ENCODE results near the gene OSM. TPM values are rescaled to one million over a fixed set of nuclear protein-coding genes. Genes with fewer than 3 reads are reported as not detected.
A peak's percentile ranks its signal among the peaks of the same experiment; 100 is the strongest.

OSM gene
- total RNA-seq, 1 experiment from 2014 or later = not detected

DNA sequence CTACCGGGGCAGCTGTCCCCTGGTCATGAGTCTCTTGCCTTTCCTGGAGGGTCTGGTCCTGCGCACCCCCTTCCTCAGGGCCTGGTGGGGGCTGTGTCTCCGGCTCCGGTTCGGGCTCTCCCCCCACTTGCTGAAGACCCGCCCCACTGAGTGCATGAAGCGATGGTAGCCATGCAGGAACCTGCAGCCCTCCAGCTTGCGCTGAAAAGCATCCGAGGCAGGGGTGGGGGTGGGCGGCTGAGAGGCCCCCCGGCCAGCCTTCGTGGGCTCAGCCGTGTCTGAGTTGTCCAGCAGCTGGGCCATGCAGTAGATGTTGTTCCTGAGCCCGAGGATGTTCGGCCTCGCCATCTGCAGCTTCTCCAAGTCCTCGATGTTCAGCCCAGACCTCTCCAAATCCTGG, 2.8 kb downstream of the OSM start:
- no peak for ATAC-seq
- Histone ChIP-seq H3K27ac (ENCODE audit: low read length) (no peak overlapping the region), H3K4me1 (ENCODE audit: control insufficient read depth, insufficient read depth, low read length) (peaks cover 5% of the 10 kb centered on the region), H3K27me3 (ENCODE audit: control insufficient read depth, insufficient read depth, low read length) (no peaks in the 10 kb centered on the region), H3K4me3 (ENCODE audit: low read depth in 2 of 2, low read length in 2 of 2) (no peak overlapping the region), H3K9me3 (ENCODE audit: control insufficient read depth, insufficient read depth, low read depth, low read length) (no peaks in the 10 kb centered on the region), H3K36me3 (ENCODE audit: control insufficient read depth, insufficient read depth, low read length) (no peaks in the 10 kb centered on the region)
- CTCF ChIA-PET = interaction anchor here (1.2 kb wide), 1 partner anchor 24 kb away, joined by 4 read pairs; no protein-coding TSS in a partner anchor
- in situ Hi-C loops (cut with HindIII; ENCODE audit: low pct_unique_long_range_greater_than_20kb, low sequenced_read_pairs) = no loop called here
- POLR2A ChIA-PET = no interaction called here
- BruUV-seq (replicated peaks) = no TSS peak
- TF ChIP-seq, protein P1, sequence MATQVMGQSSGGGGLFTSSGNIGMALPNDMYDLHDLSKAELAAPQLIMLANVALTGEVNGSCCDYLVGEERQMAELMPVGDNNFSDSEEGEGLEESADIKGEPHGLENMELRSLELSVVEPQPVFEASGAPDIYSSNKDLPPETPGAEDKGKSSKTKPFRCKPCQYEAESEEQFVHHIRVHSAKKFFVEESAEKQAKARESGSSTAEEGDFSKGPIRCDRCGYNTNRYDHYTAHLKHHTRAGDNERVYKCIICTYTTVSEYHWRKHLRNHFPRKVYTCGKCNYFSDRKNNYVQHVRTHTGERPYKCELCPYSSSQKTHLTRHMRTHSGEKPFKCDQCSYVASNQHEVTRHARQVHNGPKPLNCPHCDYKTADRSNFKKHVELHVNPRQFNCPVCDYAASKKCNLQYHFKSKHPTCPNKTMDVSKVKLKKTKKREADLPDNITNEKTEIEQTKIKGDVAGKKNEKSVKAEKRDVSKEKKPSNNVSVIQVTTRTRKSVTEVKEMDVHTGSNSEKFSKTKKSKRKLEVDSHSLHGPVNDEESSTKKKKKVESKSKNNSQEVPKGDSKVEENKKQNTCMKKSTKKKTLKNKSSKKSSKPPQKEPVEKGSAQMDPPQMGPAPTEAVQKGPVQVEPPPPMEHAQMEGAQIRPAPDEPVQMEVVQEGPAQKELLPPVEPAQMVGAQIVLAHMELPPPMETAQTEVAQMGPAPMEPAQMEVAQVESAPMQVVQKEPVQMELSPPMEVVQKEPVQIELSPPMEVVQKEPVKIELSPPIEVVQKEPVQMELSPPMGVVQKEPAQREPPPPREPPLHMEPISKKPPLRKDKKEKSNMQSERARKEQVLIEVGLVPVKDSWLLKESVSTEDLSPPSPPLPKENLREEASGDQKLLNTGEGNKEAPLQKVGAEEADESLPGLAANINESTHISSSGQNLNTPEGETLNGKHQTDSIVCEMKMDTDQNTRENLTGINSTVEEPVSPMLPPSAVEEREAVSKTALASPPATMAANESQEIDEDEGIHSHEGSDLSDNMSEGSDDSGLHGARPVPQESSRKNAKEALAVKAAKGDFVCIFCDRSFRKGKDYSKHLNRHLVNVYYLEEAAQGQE (IDR thresholded peaks at IDR 0.05; ENCODE audit: insufficient read depth in 1 of 2, low read depth in 2 of 2, low read length in 1 of 2) = no peak
- TF ChIP-seq POLR2AphosphoS5 (IDR thresholded peaks at IDR 0.05; ENCODE audit: low read depth, low read length) (no peak), SIN3A (IDR thresholded peaks at IDR 0.05; ENCODE audit: borderline replicate concordance, insufficient read depth, low read depth, low read length) (no peak), TCF7L2 (IDR thresholded peaks at IDR 0.05; ENCODE audit: low read depth, low read length) (no peak)
- TF ChIP-seq, protein P2, sequence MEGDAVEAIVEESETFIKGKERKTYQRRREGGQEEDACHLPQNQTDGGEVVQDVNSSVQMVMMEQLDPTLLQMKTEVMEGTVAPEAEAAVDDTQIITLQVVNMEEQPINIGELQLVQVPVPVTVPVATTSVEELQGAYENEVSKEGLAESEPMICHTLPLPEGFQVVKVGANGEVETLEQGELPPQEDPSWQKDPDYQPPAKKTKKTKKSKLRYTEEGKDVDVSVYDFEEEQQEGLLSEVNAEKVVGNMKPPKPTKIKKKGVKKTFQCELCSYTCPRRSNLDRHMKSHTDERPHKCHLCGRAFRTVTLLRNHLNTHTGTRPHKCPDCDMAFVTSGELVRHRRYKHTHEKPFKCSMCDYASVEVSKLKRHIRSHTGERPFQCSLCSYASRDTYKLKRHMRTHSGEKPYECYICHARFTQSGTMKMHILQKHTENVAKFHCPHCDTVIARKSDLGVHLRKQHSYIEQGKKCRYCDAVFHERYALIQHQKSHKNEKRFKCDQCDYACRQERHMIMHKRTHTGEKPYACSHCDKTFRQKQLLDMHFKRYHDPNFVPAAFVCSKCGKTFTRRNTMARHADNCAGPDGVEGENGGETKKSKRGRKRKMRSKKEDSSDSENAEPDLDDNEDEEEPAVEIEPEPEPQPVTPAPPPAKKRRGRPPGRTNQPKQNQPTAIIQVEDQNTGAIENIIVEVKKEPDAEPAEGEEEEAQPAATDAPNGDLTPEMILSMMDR (IDR thresholded peaks at IDR 0.05) = no peak
- intact Hi-C loops (cut with micrococcal nuclease; ENCODE audit: unreplicated experiment) = no loop called here
- DNase-seq (ENCODE audit: low read depth, low spot score) = no peak

DNA sequence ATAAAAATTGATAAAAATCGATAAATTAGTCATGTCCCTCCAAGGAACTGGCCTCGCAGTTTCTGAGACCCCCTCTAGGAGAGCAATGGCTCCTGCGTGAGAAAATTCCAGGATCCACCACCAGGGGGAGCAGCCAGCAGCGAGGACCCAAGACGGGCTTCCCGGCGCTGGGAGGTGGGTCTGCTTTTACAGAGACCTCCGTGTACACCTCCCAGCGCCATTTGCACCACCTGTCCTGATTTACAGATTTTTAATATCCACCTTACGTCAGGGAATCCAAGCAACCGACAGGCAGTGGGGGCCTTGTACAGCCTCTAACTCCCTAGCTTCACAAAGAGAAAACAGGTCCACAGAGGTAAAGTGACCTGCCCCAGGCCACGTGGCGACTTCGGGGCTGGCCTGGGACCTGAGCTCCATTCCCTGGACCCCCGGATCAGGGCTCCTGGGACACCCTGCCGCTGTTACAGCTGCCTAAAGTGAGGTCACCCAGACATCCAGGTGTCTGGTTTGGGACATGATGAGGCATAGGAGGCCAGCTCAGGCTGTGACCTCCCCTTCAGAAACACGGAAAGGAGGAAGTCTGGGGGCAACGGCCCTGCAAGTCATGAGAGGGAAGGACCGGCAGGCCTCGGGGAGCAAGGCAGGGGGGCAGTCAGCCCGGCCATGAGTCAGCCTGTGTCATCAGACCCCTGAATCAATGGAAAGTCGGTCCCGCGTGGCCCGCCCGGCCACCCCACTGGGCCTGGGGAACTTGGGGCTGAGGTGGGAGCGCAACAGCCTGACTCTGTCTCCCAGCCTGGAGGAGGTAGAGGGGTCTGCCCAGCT, 3.5 kb downstream of the OSM start:
- H3K4me3 ChIP-seq (ENCODE audit: low read depth in 2 of 2, low read length in 2 of 2) = peak overlapping the region in 1 of 2 experiments; percentile 7; a peak in 1 of 4 replicates
- no peaks in the 10 kb centered on the region for H3K36me3 ChIP-seq (ENCODE audit: control insufficient read depth, insufficient read depth, low read length)
- ChIA-PET CTCF (interaction anchor here (0.5 to 1.2 kb wide), 2 partner anchors 25 to 59 kb away, joined by 4 to 8 read pairs; no protein-coding TSS in a partner anchor), POLR2A (no interaction called here)
- DNase-seq (ENCODE audit: low read depth, low spot score) (no peak), ATAC-seq (peak; percentile 64)
- peak overlapping the region; percentile 51; the same call in 1 of the 2 replicates for H3K27ac ChIP-seq (ENCODE audit: low read length)
- no peaks in the 10 kb centered on the region for H3K9me3 ChIP-seq (ENCODE audit: control insufficient read depth, insufficient read depth, low read depth, low read length)
- BruUV-seq (replicated peaks) = no TSS peak
- no peaks in the 10 kb centered on the region for H3K27me3 ChIP-seq (ENCODE audit: control insufficient read depth, insufficient read depth, low read length)
- H3K4me1 ChIP-seq (ENCODE audit: control insufficient read depth, insufficient read depth, low read length) = peaks cover 12% of the 10 kb centered on the region
- in situ Hi-C loops (cut with HindIII; ENCODE audit: low pct_unique_long_range_greater_than_20kb, low sequenced_read_pairs) = no loop called here
- intact Hi-C loops (cut with micrococcal nuclease; ENCODE audit: unreplicated experiment) = no loop called here
- no peak for TF ChIP-seq SIN3A (IDR thresholded peaks at IDR 0.05; ENCODE audit: borderline replicate concordance, insufficient read depth, low read depth, low read length)
- TF ChIP-seq, protein P2 (IDR thresholded peaks at IDR 0.05) = peak; percentile 96
